EH (cell line): ENCODE measurements around the gene SH3BGRL.
A peak's percentile ranks its signal among the peaks of the same experiment; 100 is the strongest.
"Not testable (repeated sequence)": the region's sequence is repeated elsewhere in the genome, so short reads cannot be mapped to it uniquely, and the experiment has no call there.

Source experiments
- DNase-seq: peaks from one replicate; pipeline ENCODE4 v3.0.0-alpha.2; 2015; ENCODE audit warnings: low read depth

The SH3BGRL gene

DNA sequence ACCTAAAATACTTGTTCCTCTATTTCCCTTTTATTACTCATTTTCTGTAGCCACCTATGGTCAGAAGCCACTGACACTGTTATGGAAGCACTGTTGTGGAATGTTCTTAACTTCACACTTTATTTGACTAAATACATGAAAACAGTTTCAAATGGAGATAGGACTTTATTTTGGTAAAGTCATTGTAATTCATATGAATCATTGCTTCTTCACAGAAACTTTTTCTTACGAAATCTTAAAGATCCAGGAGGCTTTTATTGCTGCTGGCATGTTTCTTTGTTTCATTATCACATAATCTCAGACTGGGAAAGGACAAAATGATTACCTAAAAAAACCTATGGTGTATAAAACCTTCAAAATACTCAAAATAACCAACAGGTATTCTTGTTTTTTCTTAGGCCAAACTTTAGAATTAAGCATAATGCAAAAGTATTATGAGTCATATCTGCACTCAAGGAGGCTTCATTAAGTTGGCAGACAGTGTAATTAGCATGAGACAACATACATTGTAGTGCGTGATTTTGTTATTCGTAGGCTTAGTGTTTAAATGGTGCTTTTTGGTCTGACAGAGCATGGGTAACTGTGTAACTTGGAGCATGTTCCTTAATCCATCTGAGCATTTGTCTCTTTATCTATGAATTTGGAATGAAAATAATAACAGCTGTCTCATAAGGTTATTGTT is 58.0 kb downstream of the SH3BGRL start:
- peak; percentile 62 for DNase-seq

DNA sequence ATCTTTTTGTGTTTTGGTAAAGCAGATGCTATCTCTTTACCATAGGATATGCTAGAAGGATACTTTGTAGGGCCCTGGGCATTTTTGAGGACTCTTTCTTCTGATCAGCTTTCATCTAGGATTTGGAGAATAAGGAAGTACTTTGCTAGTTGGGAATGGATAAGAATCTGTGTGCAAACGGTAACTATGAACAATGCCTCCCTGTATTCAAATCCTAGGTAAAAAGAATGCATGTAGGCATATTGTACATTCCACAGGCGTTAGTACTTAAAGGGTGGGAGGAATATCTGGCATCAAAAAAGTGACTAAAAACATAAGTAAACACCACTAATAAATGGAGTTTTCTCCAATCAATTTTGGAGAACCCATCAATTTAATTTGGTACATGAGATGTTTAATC is 59.7 kb downstream of the SH3BGRL start:
- peak; percentile 51 for DNase-seq

DNA sequence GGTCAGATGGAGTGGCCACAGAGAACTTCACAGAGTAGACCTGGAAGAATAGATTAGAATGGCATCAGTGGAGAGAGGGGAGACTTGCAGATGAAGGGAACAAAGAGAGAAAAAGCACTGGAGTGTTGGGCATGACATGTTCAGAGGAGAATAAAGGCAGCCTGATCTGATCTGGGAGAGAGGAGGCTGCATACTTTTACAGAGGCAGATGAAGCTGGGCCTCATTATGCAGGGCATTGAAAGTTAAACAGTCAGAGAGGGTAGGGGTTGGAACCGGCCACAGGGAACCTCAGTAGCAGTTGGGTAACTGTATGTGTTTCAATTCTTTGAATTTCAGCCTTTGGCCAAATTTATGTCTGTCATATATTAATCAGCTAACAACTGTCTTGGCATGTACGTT is 61.2 kb downstream of the SH3BGRL start:
- DNase-seq, result no peak

DNA sequence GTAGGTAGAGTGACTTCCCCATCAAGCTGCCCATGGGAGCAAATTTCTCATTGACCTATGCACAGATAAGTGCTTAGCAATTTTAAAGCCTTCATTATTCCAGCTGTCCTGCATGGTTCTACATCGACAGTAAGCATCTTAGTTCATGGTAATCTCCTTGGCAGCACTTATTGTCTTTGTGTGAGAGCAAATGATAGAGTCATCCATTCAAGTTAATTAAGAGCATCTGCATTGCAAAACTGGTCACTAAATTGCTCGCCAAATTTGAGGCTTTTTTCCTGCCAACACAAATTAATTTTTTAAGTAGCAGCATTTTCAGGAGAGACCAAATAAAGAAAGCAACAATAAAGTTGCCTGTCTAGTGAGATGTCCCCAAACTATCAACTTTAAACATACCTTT is 76.7 kb downstream of the SH3BGRL start:
- no peak for DNase-seq

DNA sequence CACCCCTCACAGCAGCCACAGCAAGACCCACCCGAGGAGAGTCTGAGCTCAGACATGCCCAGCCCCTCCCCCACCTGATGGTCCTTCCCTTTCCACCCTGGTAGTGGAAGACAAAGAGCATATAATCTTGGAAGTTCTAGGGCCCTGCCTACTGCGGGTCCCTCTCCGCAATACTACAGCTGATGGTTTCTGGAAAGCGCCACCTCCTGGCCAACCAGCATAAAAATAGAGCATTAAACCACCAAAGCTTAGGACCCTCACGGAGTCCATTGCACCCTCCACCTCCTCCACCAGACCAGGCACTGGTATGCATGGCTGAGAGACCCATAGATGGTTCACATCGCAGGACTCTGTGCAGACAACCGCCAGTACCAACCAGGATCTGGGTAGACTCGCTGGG is 78.2 kb downstream of the SH3BGRL start:
- DNase-seq, result peak; percentile 0

DNA sequence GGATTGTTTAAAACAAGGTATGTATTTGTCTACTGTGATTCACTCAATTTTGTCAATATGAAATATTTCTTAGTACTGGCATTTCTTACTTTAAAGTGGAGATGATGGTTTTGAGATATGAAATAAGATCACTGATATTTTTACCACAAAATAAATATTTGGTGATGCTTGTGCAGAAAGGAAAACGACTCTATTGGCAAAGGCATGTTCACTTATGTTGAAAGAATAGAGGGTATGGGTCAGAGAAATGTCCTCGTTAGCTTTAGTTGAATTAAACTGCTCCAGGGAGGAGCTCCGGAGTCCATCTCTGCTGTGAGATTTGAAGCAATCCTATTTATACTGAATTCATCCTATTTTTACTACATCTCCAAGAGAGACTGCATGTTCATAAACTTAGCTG is 84.2 kb downstream of the SH3BGRL start:
- DNase-seq, result no peak

DNA sequence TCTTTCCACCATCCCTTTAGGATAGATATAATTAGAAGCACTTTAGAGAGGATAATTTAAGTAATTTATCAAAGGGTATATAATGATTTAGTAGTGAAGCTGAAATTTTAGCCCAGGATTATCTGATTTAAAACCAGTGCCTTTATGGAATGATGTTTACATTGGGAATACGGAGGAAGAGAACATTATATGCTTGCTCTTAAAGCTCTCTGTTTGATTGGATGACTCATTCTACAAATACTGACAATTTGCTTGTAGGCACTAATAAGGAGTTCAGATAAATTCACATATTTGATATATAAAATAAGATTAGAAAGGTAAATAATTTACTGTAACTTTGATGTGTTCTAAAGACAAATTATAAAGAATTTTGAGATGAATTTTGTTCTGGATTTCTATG is 84.7 kb downstream of the SH3BGRL start:
- no peak for DNase-seq

DNA sequence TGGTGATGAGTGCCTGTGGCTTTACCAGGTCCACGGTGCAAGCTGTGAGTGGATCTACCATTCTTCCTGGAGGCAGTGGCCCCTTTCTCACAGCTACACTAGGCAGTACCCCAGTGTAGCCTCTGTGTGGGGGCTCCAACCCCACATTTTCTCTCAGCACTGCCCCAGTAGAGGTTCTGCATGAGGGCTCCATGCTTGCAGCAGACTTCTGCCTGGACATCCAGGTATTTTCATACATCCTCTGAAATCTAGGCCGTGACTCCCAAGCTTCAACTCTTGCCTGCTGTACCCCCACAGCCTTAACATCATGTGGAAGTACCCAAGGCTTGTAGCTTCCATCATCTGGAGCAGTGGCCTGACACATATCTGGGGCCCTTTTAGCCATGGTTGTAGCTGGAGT is 90.1 kb downstream of the SH3BGRL start:
- DNase-seq, result no peak

DNA sequence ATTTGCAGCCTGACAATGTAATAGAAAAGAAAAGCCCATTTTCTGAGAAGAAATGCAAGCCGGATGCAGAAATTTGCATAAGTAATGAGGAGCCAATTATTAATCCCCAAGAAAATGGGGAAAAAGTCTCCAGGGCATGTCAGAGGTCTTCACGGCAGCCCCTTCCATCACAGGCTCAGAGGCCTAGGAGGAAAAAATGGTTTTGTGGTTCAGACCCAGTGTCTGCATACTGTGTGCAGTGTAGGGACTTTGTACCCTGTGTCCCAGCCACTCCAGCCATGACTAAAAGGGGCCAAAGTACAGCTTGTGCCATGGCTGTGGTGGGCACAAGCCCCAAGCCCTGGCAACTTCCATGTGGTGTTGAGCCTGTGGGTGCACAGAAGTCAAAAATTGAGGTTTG is 92.2 kb downstream of the SH3BGRL start:
- DNase-seq, result no peak

DNA sequence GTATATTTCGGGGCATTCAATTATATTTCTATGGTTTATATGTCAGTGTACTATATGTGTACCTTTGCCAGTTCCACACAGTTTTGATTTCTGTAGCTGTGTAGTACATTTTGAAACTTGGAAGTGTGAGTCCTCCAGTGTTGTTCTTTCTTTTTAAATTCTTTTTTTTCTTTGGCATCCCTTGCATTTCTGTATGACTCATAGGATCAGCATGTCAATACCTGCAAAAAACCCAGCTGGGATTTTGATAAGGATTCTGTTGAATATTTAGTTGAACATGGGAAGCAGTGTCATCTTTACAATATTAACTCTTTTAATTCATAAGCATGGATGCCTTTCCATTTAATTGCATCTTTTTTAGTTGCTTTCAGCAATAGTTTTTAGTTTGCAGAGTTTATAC is 100.0 kb downstream of the SH3BGRL start:
- DNase-seq, result no peak

DNA sequence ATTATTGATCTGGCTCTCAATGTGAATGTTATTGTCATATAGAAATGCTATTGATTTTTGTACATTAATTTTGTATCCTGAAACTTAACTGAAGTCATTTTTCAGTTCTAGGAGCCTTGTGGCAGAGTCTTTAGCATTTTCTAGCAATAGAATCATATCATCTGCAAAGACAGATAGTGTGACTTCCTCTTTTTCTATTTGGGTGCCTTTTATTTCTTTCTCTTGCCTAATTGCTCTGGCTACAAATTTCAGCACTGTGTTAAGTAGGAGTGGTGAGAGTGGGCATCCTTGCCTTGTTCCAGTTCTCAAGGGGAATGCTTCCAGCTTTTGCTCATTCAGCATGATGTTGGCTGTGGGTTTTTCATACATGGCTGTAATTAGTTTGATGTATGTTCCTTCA is 102.7 kb downstream of the SH3BGRL start:
- no peak for DNase-seq

DNA sequence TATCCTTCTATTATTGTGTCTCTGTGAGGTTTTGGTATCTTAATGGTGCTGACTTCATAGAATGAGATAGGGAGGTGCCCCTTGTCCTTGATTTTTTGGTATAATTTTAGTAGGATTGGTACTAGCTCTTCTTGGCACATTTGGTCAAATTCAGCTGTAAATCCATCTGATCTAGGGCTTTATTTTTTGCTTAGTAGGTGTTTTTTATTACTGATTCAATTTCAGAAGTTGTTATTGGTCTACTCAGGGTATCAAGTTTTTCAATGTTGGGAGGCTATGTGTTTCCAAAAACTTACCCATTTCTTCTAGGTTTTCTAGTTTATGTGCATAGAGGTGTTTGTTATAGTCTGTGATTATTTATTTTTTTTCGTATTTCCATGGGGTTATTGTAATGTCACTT is 103.3 kb downstream of the SH3BGRL start:
- no peak for DNase-seq

DNA sequence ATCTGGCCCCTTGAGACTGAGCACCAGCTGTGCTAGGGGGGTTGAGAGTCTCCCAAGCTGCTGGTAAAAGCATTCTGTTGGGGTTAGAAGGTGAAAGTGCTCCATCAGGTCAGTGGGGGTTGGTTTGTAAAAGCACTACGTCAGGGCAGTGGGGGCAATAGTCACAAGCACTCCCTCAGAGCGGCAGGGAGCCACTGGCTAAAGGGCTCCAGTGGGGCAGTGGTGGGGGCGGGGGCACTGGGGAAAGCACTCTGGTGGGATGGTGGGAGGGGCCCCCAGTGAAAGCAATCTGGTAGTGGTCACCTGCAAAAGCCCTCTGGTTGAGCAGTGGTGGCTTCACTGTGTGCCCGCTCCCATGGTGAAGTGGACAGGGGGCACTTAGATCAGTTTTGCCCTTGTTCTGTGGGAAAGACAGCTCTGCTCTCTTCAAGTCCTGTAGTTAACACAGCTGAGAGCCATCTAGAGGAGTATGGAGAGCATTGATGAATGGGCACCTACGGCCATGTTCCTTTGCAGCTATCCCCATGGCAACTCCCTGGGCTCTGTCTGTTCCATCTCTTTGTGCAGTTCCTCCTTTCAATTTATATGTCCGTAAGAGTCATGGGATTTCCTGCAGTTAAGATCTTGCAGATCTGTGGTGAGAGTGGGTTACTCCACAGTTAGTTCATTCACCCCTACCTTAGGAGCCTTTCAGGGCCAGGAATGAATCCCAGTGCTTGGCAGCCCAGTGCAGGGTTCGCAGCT is 106.4 kb downstream of the SH3BGRL start:
- no peak for DNase-seq

DNA sequence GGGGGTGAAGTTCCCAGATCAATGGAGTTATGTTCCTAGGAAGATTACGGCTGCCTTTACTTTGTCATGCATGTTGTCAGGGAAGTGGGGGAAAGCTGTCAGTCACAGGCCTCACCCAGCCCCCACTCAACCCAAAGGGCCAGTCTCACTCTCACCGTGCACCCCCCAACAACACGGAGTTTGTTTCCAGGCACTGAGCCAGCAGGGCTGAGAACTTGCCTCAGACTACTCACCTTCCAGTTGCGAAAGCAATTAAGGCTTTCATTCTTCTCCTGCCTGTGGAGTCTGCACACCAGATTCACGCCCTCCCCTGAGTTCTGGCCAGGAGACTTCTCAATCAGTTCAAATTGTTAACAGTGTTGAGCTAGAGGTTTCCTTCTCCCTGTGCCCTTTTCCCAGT is 114.3 kb downstream of the SH3BGRL start:
- DNase-seq, result peak; percentile 11

DNA sequence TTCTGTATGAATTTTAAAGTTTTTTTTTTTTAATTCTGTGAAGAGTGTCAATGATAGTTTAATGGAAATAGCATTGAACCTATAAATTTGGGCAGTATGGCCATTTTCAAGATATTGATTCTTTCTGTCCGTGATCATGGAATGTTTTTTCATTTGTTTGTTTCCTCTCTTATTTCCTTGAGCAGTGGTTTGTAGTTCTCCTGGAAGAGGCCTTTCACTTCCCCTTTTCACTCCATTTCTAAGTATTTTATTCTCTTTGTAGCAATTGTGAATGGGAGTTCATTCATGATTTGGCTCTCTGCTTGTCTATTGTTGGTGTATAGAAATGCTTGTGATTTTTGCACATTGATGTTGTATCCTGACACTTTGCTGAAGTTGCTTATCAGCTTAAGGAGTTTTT is 129.8 kb downstream of the SH3BGRL start:
- DNase-seq, result not testable (repeated sequence)

DNA sequence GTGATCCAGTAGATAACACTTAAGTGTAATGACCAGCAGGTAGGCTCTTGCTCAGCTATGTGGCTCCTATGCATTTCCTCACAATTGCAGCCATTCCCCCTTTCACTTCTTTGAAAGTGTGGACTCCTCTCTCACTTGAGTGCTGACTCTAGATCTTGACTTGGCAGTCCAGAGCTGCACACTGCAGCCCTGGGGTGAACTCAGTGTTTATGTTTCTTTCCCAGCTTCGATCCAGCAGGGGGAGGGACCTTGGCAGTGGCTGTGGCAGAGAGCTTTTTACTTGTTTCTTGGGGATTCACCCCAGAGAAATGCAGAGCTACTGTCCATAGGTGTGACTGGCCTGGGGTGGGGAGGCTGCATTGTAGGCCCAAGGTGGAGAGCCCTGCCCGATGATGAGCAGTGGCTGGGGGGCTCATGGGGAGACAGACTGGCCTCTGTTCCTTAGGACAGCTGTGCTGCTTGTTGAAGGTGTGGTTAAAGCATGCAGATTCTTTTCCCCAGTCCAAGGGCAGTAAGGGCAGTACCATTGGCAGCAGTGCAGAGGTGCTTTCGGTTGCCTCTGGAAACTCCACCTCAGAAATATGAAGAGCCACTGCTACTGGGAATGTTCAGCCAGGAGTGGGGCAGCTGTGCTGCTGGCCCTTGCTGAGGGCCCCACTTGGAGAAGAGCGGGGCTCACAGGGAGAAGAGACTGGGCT is 134.7 kb downstream of the SH3BGRL start:
- peak; percentile 47 for DNase-seq

DNA sequence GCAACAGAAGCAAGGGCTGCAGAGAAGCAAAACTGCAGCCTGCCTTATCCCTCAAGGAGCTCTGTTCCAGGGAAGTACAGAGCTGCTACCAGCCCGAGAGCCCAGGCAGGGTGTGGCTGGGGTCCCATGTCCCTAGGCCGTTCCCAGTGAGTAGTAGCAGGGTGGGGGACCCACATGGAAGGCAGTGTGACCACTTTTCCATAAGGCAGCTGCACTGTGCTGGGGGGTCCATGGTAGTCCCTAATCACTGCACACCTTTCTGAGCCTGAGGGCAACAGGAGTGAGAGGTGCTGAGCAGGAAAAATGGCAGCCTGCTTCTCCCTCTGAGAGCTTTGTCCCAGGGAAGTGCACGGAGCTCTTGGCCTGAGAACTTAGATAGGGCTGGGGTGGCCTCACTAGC is 135.9 kb downstream of the SH3BGRL start:
- DNase-seq, result no peak

DNA sequence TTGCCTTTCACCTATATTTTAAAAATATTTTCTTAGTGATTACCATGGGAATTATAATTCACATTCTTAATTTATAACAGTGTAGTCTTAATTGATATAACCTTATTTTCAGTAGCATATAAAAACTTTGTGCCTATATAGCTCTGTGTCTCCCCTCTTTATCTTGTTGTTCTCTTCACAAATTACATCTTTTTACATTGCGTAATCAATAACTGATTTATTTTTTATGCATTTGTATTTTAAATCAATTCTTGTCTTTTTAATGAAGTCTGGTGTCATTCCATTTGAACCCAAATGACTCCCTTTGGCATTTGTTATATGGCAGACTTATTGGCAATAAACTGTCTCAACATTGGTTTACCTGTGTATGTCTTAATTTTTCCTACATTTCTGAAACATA is 137.0 kb downstream of the SH3BGRL start:
- no peak for DNase-seq

DNA sequence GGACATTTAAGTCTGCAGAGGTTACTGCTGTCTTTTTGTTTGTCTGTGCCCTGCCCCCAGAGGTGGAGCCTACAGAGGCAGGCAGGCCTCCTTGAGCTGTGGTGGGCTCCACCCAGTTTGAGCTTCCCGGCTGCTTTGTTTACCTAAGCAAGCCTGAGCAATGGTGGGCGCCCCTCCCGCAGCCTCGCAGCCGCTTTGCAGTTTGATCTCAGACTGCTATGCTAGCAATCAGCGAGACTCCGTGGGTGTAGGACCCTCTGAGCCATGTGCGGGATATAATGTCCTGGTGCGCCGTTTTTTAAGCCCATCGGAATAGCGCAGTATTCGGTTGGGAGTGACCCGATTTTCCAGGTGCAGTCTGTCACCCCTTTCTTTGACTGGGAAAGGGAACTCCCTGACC is 143.4 kb downstream of the SH3BGRL start:
- DNase-seq, result not testable (repeated sequence)
